Sciatic nerve (tissue), 1 donor: ENCODE results near the gene ACSL1. TPM values are rescaled to one million over a fixed set of nuclear protein-coding genes. Genes with fewer than 3 reads are reported as not detected.

Experiments used
- microRNA-seq: library from miRNA; unstranded; fragments of <30 nt; microRNA quantifications from one replicate; pipeline ENCODE4 v1.2.0, GENCODE V29; 2020
- total RNA-seq: library from RNA; stranded (reverse); fragmentation: NEBNext Ultra II Directional; extraction: Animal tissue kit (Norgen Biotek cat#: 25700); gene quantifications from one replicate; pipeline ENCODE4 v1.2.1, GENCODE V29; 2021
- donor health status: DM: no; HTN: no; CAD: no.

Gene ACSL1
- total RNA-seq, 1 donor from 2014 or later: 145 TPM

Small RNAs within 50 kb of the gene (microRNA-seq; reads per million reads assigned to microRNA genes)
- 1.1 reads per million for gene MIR3945

Other genes with a start within 250 kb of the ACSL1 start
- 17.6 TPM for gene CASP3, start 176.5 kb downstream of the ACSL1 start, total RNA-seq
- 30.9 TPM for gene PRIMPOL, start 176.2 kb downstream of the ACSL1 start, total RNA-seq
- gene CENPU, start 91.9 kb downstream of the ACSL1 start, total RNA-seq: 1.7 TPM
- gene HELT, start 192.5 kb upstream of the ACSL1 start, total RNA-seq: not detected